H1 (cell line): ENCODE results near the gene SQOR. TPM values are rescaled to one million over a fixed set of nuclear protein-coding genes. Genes with fewer than 3 reads are reported as not detected.

Source experiments
- CTCF ChIA-PET: fragments of 300-600 bp; sonication (Branson Sonifier 250); formaldehyde crosslinking; loops from one replicate; lab custom pipeline; 2021; ENCODE audit not compliant: partially characterized antibody; lab: Charles Lee
- POLR2A ChIA-PET: fragments of 300-600 bp; sonication (Branson Sonifier 250); formaldehyde crosslinking; loops from one replicate; lab custom pipeline; 2021; ENCODE audit warnings: inconsistent platforms; ENCODE audit not compliant: partially characterized antibody; lab: Charles Lee
- DNase-seq, 2 experiments: peaks; one replicate each; pipeline versions ENCODE4 v3.0.0 to v3.0.0-alpha.2; 2010 to 2022; ENCODE audit warnings: low spot score in 2 of 2, low read depth in 1 of 2, mixed read lengths in 1 of 2
- FAIRE-seq: peaks from 2 replicates; lab custom pipeline; 2011; peaks lifted over from hg19 to GRCh38; lab: Jason Lieb, UNC
- H2AFZ ChIP-seq: 2 replicates; pipeline ENCODE4 v1.8.1; 2012; ENCODE audit warnings: low read length, inconsistent platforms
- H2AK5ac ChIP-seq: 2 replicates; pipeline ENCODE4 v1.6.1; 2013; ENCODE audit warnings: low read depth, low read length
- H2BK120ac ChIP-seq: replicated peaks from 2 replicates; pipeline ENCODE3; 2013; ENCODE audit warnings: low read depth, low read length, inconsistent platforms
- H2BK12ac ChIP-seq: 2 replicates; pipeline ENCODE4 v1.6.1; 2013; ENCODE audit warnings: low read depth, low read length
- H2BK15ac ChIP-seq: 2 replicates; pipeline ENCODE4 v1.6.1; 2013; ENCODE audit warnings: low read length
- H2BK20ac ChIP-seq: 2 replicates; pipeline ENCODE4 v1.6.1; 2013; ENCODE audit warnings: low read length
- H2BK5ac ChIP-seq: 2 replicates; pipeline ENCODE4 v1.6.1; 2013; ENCODE audit warnings: low read depth, low read length
- H3K14ac ChIP-seq: 2 replicates; pipeline ENCODE4 v1.6.1; 2013; ENCODE audit warnings: inconsistent platforms; ENCODE audit not compliant: insufficient read length
- H3K18ac ChIP-seq: 2 replicates; pipeline ENCODE4 v1.6.1; 2013; ENCODE audit warnings: low read length; ENCODE audit errors: extremely low read depth
- H3K23ac ChIP-seq: 2 replicates; pipeline ENCODE4 v1.6.1; 2013; ENCODE audit warnings: inconsistent platforms; ENCODE audit not compliant: insufficient read length
- H3K23me2 ChIP-seq: 2 replicates; pipeline ENCODE4 v1.6.1; 2013; ENCODE audit warnings: low read depth, low read length
- H3K27ac ChIP-seq: 2 replicates; pipeline ENCODE4 v1.6.1; 2011; ENCODE audit warnings: low read depth, low read length, inconsistent platforms
- H3K27me3 ChIP-seq, 4 experiments: replicated peaks in 1 of 4; 1 replicate in 1 of 4; 2 replicates in 3 of 4; pipeline versions ENCODE4 v1.6.1 to v1.8.1; 2011 to 2013; ENCODE audit warnings: low read length in 3 of 4, mild to moderate bottlenecking in 3 of 4, inconsistent platforms in 2 of 4, mixed read lengths in 2 of 4, moderate library complexity in 1 of 4; ENCODE audit not compliant: control insufficient read depth in 3 of 4, insufficient read depth in 3 of 4; ENCODE audit errors: extremely low read depth in 1 of 4
- H3K36me3 ChIP-seq, 4 experiments: 2 replicates each; pipeline versions ENCODE4 v1.6.1 to v1.8.1; 2011 to 2013; ENCODE audit warnings: mild to moderate bottlenecking in 4 of 4, low read length in 3 of 4, moderate library complexity in 2 of 4, control low read depth in 1 of 4, inconsistent platforms in 1 of 4; ENCODE audit not compliant: insufficient read depth in 4 of 4, control insufficient read depth in 2 of 4
- H3K4ac ChIP-seq: replicated peaks from 2 replicates; pipeline ENCODE3; 2013; ENCODE audit warnings: low read length, low read depth, mixed read lengths, inconsistent platforms; ENCODE audit not compliant: insufficient read length
- H3K4me1 ChIP-seq, 4 experiments: replicated peaks in 1 of 4; 1 replicate in 1 of 4; 2 replicates in 3 of 4; pipeline versions ENCODE4 v1.6.1 to v1.8.1; 2011 to 2013; ENCODE audit warnings: low read length in 3 of 4, inconsistent platforms in 2 of 4, mixed read lengths in 1 of 4; ENCODE audit not compliant: insufficient read depth in 4 of 4, control insufficient read depth in 3 of 4
- H3K4me2 ChIP-seq, 2 experiments: 2 replicates each; pipeline versions ENCODE4 v1.6.1 to v1.8.1; 2011 to 2013; ENCODE audit warnings: low read depth in 2 of 2, low read length in 2 of 2, control low read depth in 1 of 2, inconsistent platforms in 1 of 2, mild to moderate bottlenecking in 1 of 2; ENCODE audit not compliant: insufficient read depth in 1 of 2
- H3K4me3 ChIP-seq, 4 experiments: fragments of 200-600, 300-600 bp in 1 of 4; sonication (generic), shearing (Covaris generic), sonication (Bioruptor Twin) in 1 of 4; 2 replicates each; pipeline versions ENCODE4 v1.5.1 to v1.8.1; 2011 to 2016; ENCODE audit warnings: low read length in 4 of 4, low read depth in 3 of 4, control low read depth in 2 of 4, inconsistent platforms in 2 of 4, mild to moderate bottlenecking in 2 of 4, mixed read lengths in 1 of 4, moderate library complexity in 1 of 4; ENCODE audit not compliant: insufficient read depth in 2 of 4; ENCODE audit errors: extremely low read depth in 1 of 4
- H3K56ac ChIP-seq: replicated peaks from 2 replicates; pipeline ENCODE3; 2013; ENCODE audit warnings: low read depth, mild to moderate bottlenecking, mixed read lengths, low read length, inconsistent platforms; ENCODE audit not compliant: insufficient read length
- H3K79me1 ChIP-seq: 2 replicates; pipeline ENCODE4 v1.6.1; 2013; ENCODE audit warnings: low read depth, low read length, control low read depth
- H3K79me2 ChIP-seq, 2 experiments: 2 replicates each; pipeline versions ENCODE4 v1.6.1 to v1.8.1; 2012 to 2013; ENCODE audit warnings: low read length in 2 of 2, mild to moderate bottlenecking in 2 of 2, inconsistent platforms in 1 of 2; ENCODE audit not compliant: insufficient read depth in 2 of 2, control insufficient read depth in 1 of 2
- H3K9ac ChIP-seq, 4 experiments: replicated peaks in 1 of 4; 1 replicate in 1 of 4; 2 replicates in 3 of 4; pipeline versions ENCODE4 v1.6.1 to v1.8.1; 2011 to 2013; ENCODE audit warnings: low read depth in 3 of 4, low read length in 3 of 4, control low read depth in 2 of 4, mild to moderate bottlenecking in 2 of 4, moderate library complexity in 2 of 4, inconsistent platforms in 1 of 4; ENCODE audit errors: extremely low read depth in 1 of 4
- H3K9me3 ChIP-seq, 2 experiments: 2 replicates each; pipeline versions ENCODE4 v1.6.1 to v1.8.1; 2012 to 2013; ENCODE audit warnings: mild to moderate bottlenecking in 2 of 2, moderate library complexity in 2 of 2, control low read depth in 1 of 2, inconsistent platforms in 1 of 2, low read depth in 1 of 2, low read length in 1 of 2, mixed read lengths in 1 of 2; ENCODE audit not compliant: insufficient read depth in 2 of 2
- H4K20me1 ChIP-seq, 2 experiments: replicated peaks in 1 of 2; 2 replicates each; pipeline versions ENCODE3 to v1.8.1; 2011 to 2013; ENCODE audit warnings: inconsistent platforms in 2 of 2, low read length in 2 of 2, mild to moderate bottlenecking in 1 of 2; ENCODE audit not compliant: insufficient read depth in 2 of 2, control insufficient read depth in 1 of 2
- H4K5ac ChIP-seq: 2 replicates; pipeline ENCODE4 v1.6.1; 2013; ENCODE audit warnings: low read length, low read depth, mixed read lengths, inconsistent platforms; ENCODE audit not compliant: insufficient read length
- H4K8ac ChIP-seq: 2 replicates; pipeline ENCODE4 v1.8.0; 2013; ENCODE audit warnings: mild to moderate bottlenecking, moderate library complexity, low read length, inconsistent platforms; ENCODE audit not compliant: insufficient read depth; ENCODE audit errors: extremely low read depth
- H4K91ac ChIP-seq: replicated peaks from 2 replicates; pipeline ENCODE3; 2013; ENCODE audit warnings: low read length, mixed read lengths, inconsistent platforms; ENCODE audit not compliant: insufficient read length
- HDAC6 ChIP-seq: IDR thresholded peaks from one replicate; pipeline ENCODE4 v1.7.1; 2012; ENCODE audit warnings: low read depth, mild to moderate bottlenecking, inconsistent platforms, low read length, moderate library complexity
- JUN ChIP-seq: IDR thresholded peaks from 2 replicates; pipeline ENCODE4 v1.6.1; 2011; ENCODE audit warnings: low read depth, mild to moderate bottlenecking, improper control_type of control experiment, low read length
- JUND ChIP-seq: IDR thresholded peaks from 2 replicates; pipeline ENCODE4 v1.6.1; 2011; ENCODE audit warnings: mild to moderate bottlenecking, improper control_type of control experiment, low read length
- POLR2AphosphoS5 ChIP-seq: IDR thresholded peaks from 2 replicates; pipeline ENCODE4 v1.6.1; 2011; ENCODE audit warnings: low read depth, low read length
- RXRA ChIP-seq: IDR thresholded peaks from 2 replicates; pipeline ENCODE4 v1.6.1; 2011; ENCODE audit warnings: low read depth, mild to moderate bottlenecking, low read length, moderate library complexity; ENCODE audit not compliant: insufficient read depth
- SIN3A ChIP-seq, 2 experiments: IDR thresholded peaks in 1 of 2; conservative IDR thresholded peaks in 1 of 2; 2 replicates each; pipeline ENCODE4 v1.6.1; 2011 to 2012; ENCODE audit warnings: low read length in 2 of 2, improper control_type of control experiment in 1 of 2, low read depth in 1 of 2, mild to moderate bottlenecking in 1 of 2
- TBP ChIP-seq: IDR thresholded peaks from 2 replicates; pipeline ENCODE4 v1.6.1; 2011; ENCODE audit warnings: low read depth, low read length, improper control_type of control experiment
- WGBS, 2 experiments: shearing (Covaris generic) in 1 of 2; methylation state at CpG; one replicate each; pipeline versions ENCODE4 v1.1.6 to v1.1.7; 2013 to 2015; ENCODE audit warnings: low lambda C conversion rate in 2 of 2, mixed read lengths in 2 of 2, inconsistent platforms in 1 of 2, low coverage in 1 of 2, missing lambda C conversion rate in 1 of 2; ENCODE audit not compliant: insufficient replicate concordance in 2 of 2, insufficient coverage in 1 of 2, insufficient read length in 1 of 2; ENCODE audit errors: extremely low coverage in 1 of 2, missing lambda C conversion rate in 1 of 2; 5-methylcytosine and 5-hydroxymethylcytosine counted together
- polyA plus RNA-seq, 7 experiments: library from polyadenylated mRNA; depleted of rRNA in 3 of 7; stranded (reverse) in 5 of 7; unstranded in 2 of 7; fragments of >200 nt in 5 of 7; fragments of 200-250 nt in 2 of 7; gene quantifications; 1 replicate in 5 of 7; 2 replicates in 1 of 7; 4 replicates in 1 of 7; pipeline versions ENCODE4 v1.2.1 to v1.2.3, GENCODE V29; 2011 to 2013; ENCODE audit warnings: missing spikeins in 2 of 7, mixed read lengths in 2 of 7
- total RNA-seq: library from RNA; stranded (reverse); fragmentation: NEBNext Ultra II Directional; extraction: Animal tissue kit (Norgen Biotek cat#: 25700); gene quantifications from 2 replicates; pipeline ENCODE4 v1.2.1, GENCODE V29; 2021
- TF ChIP-seq, protein P1 (sequence below): IDR thresholded peaks from 2 replicates; pipeline ENCODE4 v1.6.1; 2011; ENCODE audit warnings: low read length, improper control_type of control experiment
- TF ChIP-seq, protein P2 (sequence below): IDR thresholded peaks from 2 replicates; pipeline ENCODE4 v1.6.1; 2012; ENCODE audit warnings: inconsistent platforms
- TF ChIP-seq, protein P3 (sequence below), 3 experiments: IDR thresholded peaks; 1 replicate in 2 of 3; 2 replicates in 1 of 3; pipeline versions ENCODE4 v1.5.1 to v1.6.1; 2011; ENCODE audit warnings: low read length in 3 of 3, mild to moderate bottlenecking in 3 of 3, inconsistent platforms in 2 of 3, low read depth in 1 of 3, moderate library complexity in 1 of 3; ENCODE audit not compliant: insufficient read depth in 1 of 3; ENCODE audit errors: control extremely low read depth in 1 of 3

Gene SQOR
- total and polyA plus RNA-seq, 2 of the 8 experiments (the other 6 are each of a cell fraction or from before 2014, with no cell fraction given), result 0.20 to 0.22 TPM

DNA sequence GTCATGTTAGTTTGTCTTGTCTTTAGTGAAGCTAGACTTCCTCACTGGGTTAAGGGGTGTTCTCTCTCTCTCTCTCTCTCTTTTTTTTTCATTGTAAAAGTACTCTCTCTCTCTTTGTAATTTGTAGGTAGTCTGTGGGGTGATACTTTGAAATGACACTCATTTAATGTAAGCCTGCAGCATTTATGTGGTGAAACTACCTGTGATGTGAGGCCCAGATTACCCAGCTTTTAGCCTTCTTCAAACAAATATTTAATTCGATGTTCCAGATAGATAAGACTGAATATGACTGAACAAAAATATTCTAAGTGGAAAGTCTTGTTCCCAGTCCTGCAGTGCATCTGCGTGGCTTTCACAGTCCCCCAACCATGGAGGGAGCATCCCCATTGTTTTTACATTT lies 49.7 kb downstream of the SQOR start:
- Histone ChIP-seq H3K23me2 (no peaks in the 10 kb centered on the region), H4K5ac (no peak overlapping the region), H3K56ac (no peak overlapping the region), H4K8ac (no peak overlapping the region), H3K4ac (no peak overlapping the region), H3K27me3 (no peaks in the 10 kb centered on the region; a peak in 1 of 7 replicates), H2BK120ac (no peak overlapping the region), H3K36me3 (no peaks in the 10 kb centered on the region), H3K79me2 (no peaks in the 10 kb centered on the region), H3K4me1 (no peaks in the 10 kb centered on the region), H2AFZ (no peak overlapping the region), H2BK20ac (no peak overlapping the region), H3K79me1 (no peaks in the 10 kb centered on the region; the same call in 1 of the 2 replicates), H3K27ac (no peak overlapping the region), H2AK5ac (no peak overlapping the region), H3K4me2 (no peak overlapping the region), H3K18ac (no peak overlapping the region), H3K9ac (no peak overlapping the region), H3K4me3 (no peak overlapping the region), H3K9me3 (no peaks in the 10 kb centered on the region), H2BK12ac (no peak overlapping the region), H2BK5ac (no peak overlapping the region), H4K20me1 (no peaks in the 10 kb centered on the region), H3K23ac (no peak overlapping the region), H3K14ac (no peak overlapping the region), H4K91ac (no peak overlapping the region), H2BK15ac (no peak overlapping the region)
- FAIRE-seq (no peak), DNase-seq (no peak)
- CTCF ChIA-PET, result no interaction called here
- POLR2A ChIA-PET, result interaction anchor here (0.6 kb wide), 1 partner anchor 19 kb away, joined by 3 read pairs; no protein-coding TSS in a partner anchor
- 93% methylated on average over 2 of the region's 2 CpGs; no CpG with 5 or more reads in 1 of the 2 experiments for whole genome bisulfite sequencing, 2 experiments
- TF ChIP-seq RXRA, result no peak
- TF ChIP-seq, protein P1, sequence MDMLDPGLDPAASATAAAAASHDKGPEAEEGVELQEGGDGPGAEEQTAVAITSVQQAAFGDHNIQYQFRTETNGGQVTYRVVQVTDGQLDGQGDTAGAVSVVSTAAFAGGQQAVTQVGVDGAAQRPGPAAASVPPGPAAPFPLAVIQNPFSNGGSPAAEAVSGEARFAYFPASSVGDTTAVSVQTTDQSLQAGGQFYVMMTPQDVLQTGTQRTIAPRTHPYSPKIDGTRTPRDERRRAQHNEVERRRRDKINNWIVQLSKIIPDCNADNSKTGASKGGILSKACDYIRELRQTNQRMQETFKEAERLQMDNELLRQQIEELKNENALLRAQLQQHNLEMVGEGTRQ, result no peak
- no peak for TF ChIP-seq SIN3A (conservative IDR thresholded peaks at IDR 0.05 in 1 of 2, IDR thresholded peaks at IDR 0.05 in 1 of 2; ENCODE audit: low read depth in 1 of 2, low read length in 2 of 2)
- TF ChIP-seq HDAC6, result no peak
- TF ChIP-seq TBP, result no peak
- TF ChIP-seq, protein P2, sequence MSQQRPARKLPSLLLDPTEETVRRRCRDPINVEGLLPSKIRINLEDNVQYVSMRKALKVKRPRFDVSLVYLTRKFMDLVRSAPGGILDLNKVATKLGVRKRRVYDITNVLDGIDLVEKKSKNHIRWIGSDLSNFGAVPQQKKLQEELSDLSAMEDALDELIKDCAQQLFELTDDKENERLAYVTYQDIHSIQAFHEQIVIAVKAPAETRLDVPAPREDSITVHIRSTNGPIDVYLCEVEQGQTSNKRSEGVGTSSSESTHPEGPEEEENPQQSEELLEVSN, result no peak
- TF ChIP-seq, protein P3, sequence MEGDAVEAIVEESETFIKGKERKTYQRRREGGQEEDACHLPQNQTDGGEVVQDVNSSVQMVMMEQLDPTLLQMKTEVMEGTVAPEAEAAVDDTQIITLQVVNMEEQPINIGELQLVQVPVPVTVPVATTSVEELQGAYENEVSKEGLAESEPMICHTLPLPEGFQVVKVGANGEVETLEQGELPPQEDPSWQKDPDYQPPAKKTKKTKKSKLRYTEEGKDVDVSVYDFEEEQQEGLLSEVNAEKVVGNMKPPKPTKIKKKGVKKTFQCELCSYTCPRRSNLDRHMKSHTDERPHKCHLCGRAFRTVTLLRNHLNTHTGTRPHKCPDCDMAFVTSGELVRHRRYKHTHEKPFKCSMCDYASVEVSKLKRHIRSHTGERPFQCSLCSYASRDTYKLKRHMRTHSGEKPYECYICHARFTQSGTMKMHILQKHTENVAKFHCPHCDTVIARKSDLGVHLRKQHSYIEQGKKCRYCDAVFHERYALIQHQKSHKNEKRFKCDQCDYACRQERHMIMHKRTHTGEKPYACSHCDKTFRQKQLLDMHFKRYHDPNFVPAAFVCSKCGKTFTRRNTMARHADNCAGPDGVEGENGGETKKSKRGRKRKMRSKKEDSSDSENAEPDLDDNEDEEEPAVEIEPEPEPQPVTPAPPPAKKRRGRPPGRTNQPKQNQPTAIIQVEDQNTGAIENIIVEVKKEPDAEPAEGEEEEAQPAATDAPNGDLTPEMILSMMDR (IDR thresholded peaks at IDR 0.05; ENCODE audit: control extremely low read depth in 1 of 3, insufficient read depth in 1 of 3, low read depth in 1 of 3, low read length in 3 of 3), result no peak
- no peak for TF ChIP-seq JUND
- no peak for TF ChIP-seq POLR2AphosphoS5
- no peak for TF ChIP-seq JUN
